NCI-H526 treated with DMSO at 0.1 percent for 48 hours (cell line): Measurements from ENCODE around the gene ENOX1.

Source experiments
- DNase-seq: peaks from one replicate; lab custom pipeline; 2025; lab: John Stamatoyannopoulos, UW

The ENOX1 gene

GRCh38 chr13:43608400-43609137, 178.2 kb downstream of the ENOX1 start:
- no peak for DNase-seq

- no peak for DNase-seq
These were observed 189.2 kb downstream of the ENOX1 start for GRCh38 chr13:43597599-43597945.

- DNase-seq = no peak
These were observed 189.7 kb downstream of the ENOX1 start for GRCh38 chr13:43596924-43597598.

- DNase-seq = no peak
These were observed 190.8 kb downstream of the ENOX1 start for GRCh38 chr13:43596006-43596405.

GRCh38 chr13:43587376-43587775, 199.4 kb downstream of the ENOX1 start:
- DNase-seq = no peak

- no peak for DNase-seq
These were observed 202.0 kb downstream of the ENOX1 start for GRCh38 chr13:43584751-43585150.

GRCh38 chr13:43583321-43583720, 203.5 kb downstream of the ENOX1 start:
- DNase-seq = no peak

- DNase-seq = no peak
These were observed 206.5 kb downstream of the ENOX1 start for GRCh38 chr13:43580280-43580679.

- no peak for DNase-seq
These were observed 207.5 kb downstream of the ENOX1 start for GRCh38 chr13:43579321-43579720.

- no peak for DNase-seq
These were observed 212.2 kb downstream of the ENOX1 start for GRCh38 chr13:43574605-43575004.

GRCh38 chr13:43573802-43574514, 212.8 kb downstream of the ENOX1 start:
- DNase-seq = no peak

- DNase-seq = no peak
These were observed 213.4 kb downstream of the ENOX1 start for GRCh38 chr13:43573361-43573740.

- DNase-seq = no peak
These were observed 214.0 kb downstream of the ENOX1 start for GRCh38 chr13:43572656-43573360.

GRCh38 chr13:43569658-43570057, 217.1 kb downstream of the ENOX1 start:
- DNase-seq = no peak

- no peak for DNase-seq
These were observed 219.2 kb downstream of the ENOX1 start for GRCh38 chr13:43567608-43568007.

GRCh38 chr13:43564952-43565351, 221.8 kb downstream of the ENOX1 start:
- no peak for DNase-seq

- no peak for DNase-seq
These were observed 225.7 kb downstream of the ENOX1 start for GRCh38 chr13:43561081-43561480.

- no peak for DNase-seq
These were observed 227.8 kb downstream of the ENOX1 start for GRCh38 chr13:43558939-43559338.

GRCh38 chr13:43558326-43558725, 228.4 kb downstream of the ENOX1 start:
- no peak for DNase-seq

GRCh38 chr13:43555667-43556066, 231.1 kb downstream of the ENOX1 start:
- DNase-seq = no peak

GRCh38 chr13:43551897-43552456, 234.8 kb downstream of the ENOX1 start:
- DNase-seq = no peak

- no peak for DNase-seq
These were observed 240.0 kb downstream of the ENOX1 start for GRCh38 chr13:43546816-43547215.
